Activated CD8-positive, alpha-beta memory T cell treated with anti-CD3 and anti-CD28 coated beads for 1 hour (primary cell): ENCODE results near the gene ISY1.
"Not testable (repeated sequence)": the region's sequence is repeated elsewhere in the genome, so short reads cannot be mapped to it uniquely, and the experiment has no call there.

ENCODE experiments used
- DNase-seq, 2 donors: peaks; one replicate each; pipeline ENCODE4 v3.0.0-alpha.2; 2020; ENCODE audit warnings: low read depth in 1 of 2; ENCODE audit errors: extremely low read depth in 1 of 2

ISY1 gene

DNA sequence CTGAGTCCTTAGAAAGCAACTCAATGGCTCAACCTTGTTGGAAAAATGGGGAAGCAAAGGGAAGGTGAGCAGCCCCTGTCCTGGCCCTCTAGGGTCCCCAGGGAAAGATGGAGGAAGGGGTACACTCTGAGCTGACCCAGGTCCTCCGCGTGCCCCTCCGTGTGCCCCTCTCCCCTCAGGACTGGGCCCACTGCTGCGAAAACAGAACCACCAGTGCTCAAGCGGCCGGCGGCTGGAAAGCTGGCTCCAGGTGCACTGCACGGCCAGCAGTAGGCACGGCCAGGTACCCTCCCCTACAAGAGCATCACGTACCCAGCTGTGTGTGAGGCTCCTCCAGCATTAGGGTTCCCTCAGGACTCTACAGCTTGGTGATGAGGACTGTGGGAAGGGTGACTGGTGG, 65.6 kb downstream of the ISY1 start:
- no peak for DNase-seq

- not testable (repeated sequence) for DNase-seq
Observed at GRCh38 chr3:129088312-129088711, 72.6 kb downstream of the ISY1 start.

DNA sequence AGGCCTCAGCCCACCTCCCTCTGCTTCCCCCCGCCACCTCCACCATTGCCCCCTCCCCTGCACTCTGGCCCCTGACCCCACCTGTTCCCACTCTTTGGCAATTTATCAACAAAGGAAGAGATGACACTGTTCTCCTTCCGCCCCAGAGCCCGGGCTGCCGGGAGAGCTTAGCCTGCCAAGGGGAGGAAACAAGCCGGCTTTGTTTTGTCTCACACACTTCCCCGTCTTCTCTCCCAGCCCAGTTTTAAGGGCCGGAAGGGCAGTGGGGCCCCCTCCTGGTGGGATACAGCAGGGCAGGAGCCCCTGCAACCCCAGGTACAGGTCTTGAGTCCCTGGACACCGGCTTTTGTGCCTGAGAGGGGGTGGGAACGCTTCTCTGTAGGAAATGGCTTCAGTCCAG, 73.0 kb downstream of the ISY1 start:
- DNase-seq: not testable (repeated sequence)

GRCh38 chr3:129087138-129087702, 73.6 kb downstream of the ISY1 start:
- DNase-seq: no peak

DNA sequence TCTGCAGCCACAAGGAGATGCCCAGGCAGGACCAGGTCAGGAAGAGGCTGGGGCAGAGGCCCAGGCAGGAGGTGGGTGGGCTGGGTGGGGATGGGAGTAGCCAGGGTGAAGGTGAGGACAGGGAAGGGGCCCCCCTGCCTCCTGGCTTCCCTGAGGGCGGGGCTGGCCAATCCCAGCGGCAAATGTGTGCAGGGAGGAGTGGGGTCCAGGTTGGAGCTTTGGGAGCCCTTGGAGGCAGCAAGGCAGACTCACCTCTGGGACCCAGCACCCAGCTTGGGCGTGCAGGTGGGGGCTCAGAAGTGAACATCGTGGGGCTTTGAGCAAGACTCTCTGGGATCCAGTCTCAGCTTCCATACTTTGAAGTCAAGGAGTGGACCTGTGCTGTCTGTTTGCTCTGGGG, 75.0 kb downstream of the ISY1 start:
- DNase-seq: no peak

DNA sequence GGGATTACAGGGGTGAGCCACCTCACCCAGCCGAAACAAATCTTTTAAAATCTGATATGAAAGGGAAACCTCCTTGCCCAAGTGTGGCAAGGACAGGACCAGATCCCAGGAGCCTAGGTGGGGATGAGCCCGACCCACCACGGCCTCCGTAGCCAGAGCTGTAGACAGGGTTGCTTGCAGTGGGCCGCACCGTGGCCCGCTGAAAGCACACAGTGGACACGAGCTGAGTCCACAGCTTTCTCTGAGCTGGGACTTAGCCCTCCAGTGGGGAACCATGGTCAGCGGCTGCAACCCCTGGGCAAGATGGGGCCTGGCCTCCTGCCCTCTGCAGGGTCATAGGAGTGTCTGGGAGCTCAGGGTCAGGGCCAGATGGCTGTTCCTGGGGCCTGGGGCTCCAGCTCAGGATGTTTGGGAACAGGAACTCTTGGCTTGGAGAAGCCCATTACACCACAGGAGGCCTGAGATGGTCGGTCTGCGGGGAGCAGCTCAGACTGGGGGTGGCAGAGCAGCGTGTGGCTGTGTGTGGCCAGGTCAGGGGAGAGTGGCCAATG, 75.6 kb downstream of the ISY1 start:
- DNase-seq: no peak

DNA sequence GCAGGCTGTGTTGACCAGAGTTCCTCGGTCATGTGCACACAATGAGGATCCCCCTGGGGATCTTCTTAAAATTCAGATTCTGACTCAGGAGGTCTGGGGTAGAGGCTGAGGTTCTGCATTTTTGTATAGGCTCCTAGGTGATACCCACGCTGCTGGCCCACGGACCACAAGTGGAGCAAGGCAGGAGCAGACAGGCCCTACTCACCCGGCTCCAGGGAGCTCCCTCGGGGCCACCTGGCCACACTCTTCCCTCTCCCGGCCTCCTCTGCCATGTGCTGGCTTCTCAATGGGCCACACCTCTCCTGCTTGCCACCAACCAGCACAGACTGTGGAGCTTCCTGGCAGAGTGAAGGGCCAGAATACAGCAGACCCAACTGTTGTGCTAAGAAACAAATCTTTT, 76.4 kb downstream of the ISY1 start:
- DNase-seq: no peak

DNA sequence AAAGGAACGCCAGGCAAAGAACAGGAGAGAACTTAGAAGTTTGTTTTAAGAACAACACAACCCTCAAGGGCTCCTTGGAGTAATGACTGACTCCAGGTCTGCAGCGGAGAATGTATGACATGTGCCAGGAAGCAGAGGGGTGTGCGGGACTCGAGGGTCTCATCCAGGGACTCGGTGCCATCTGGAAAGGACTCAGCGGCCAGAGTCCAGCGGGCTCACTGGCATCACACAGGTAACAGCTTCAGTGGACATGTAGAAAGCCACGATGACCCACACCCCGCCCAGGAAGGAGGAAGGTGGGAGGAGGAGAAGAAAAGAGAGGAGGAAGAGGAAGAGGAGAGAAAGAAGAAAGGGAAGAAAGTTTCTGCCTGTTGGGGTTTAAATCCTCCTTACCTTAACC, 78.8 kb downstream of the ISY1 start:
- DNase-seq: no peak

DNA sequence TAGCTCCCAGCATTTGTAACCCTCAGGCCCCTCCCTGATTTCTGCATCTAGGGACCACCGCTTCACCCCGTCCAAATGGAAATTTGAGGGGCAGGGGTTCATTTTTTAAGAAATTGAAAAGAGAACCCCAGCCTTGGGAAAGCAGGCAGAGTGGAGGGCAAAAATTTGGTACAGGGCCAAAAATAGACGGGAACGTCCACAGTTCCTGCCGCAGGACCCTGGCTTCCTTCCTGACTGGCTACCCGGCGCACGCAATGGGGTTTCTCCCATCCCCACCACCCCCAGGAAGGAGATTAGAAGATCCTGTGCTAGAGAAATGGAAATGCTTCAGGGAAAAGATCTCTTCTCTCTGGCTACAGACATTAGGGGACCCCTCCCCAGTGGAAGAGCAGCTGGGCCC, 79.4 kb downstream of the ISY1 start:
- DNase-seq: no peak

GRCh38 chr3:129078510-129078909, 82.4 kb downstream of the ISY1 start:
- DNase-seq: no peak
